GM23338 (cell line): ENCODE results near the gene TDRD1.

Experiments
- CREB1 ChIP-seq: fragments of 250-450 bp; sonication (Bioruptor Pico); IDR thresholded peaks from 2 replicates; pipeline ENCODE4 v1.5.0; 2020; ENCODE audit warnings: low read depth, mild to moderate bottlenecking, moderate library complexity
- CTCF ChIP-seq, 2 experiments: fragments of 200-600 bp in 1 of 2; sonication (generic) in 1 of 2; conservative IDR thresholded peaks; 2 replicates each; pipeline versions ENCODE4 v1.5.1 to v1.6.1; 2016 to 2017; ENCODE audit warnings: antibody characterized with exemption in 2 of 2, low read depth in 2 of 2, mild to moderate bottlenecking in 2 of 2, moderate library complexity in 1 of 2
- EZH2 ChIP-seq: fragments of 200-600 bp; sonication (generic); IDR thresholded peaks from one replicate; pipeline ENCODE4 v1.8.0; 2017; ENCODE audit warnings: antibody characterized with exemption, mild to moderate bottlenecking, low read depth; ENCODE audit not compliant: unreplicated experiment
- JUNB ChIP-seq: IDR thresholded peaks from one replicate; pipeline ENCODE4 v1.6.1; 2016; ENCODE audit warnings: antibody characterized with exemption; ENCODE audit not compliant: unreplicated experiment
- POLR2AphosphoS5 ChIP-seq: IDR thresholded peaks from 2 replicates; pipeline ENCODE4 v1.6.1; 2016; ENCODE audit warnings: antibody characterized with exemption, low read depth
- REST ChIP-seq: IDR thresholded peaks from one replicate; pipeline ENCODE4 v1.6.1; 2018; ENCODE audit warnings: antibody characterized with exemption; ENCODE audit not compliant: unreplicated experiment
- STAT1 ChIP-seq: IDR thresholded peaks from one replicate; pipeline ENCODE4 v1.6.1; 2016; ENCODE audit warnings: antibody characterized with exemption; ENCODE audit not compliant: unreplicated experiment
- ZNF114 ChIP-seq: fragments of 250-450 bp; sonication (Bioruptor Pico); IDR thresholded peaks from 2 replicates; pipeline ENCODE4 v1.5.0; 2020; ENCODE audit warnings: mild to moderate bottlenecking, moderate library complexity
- TF ChIP-seq, protein P1 (sequence below): fragments of 250-450 bp; sonication (Bioruptor Pico); IDR thresholded peaks from 2 replicates; pipeline ENCODE4 v1.5.0; 2020; ENCODE audit warnings: mild to moderate bottlenecking, moderate library complexity

- TF ChIP-seq POLR2AphosphoS5 (no peak), CTCF (conservative IDR thresholded peaks at IDR 0.05; ENCODE audit: low read depth in 2 of 2) (no peak), REST (no peak), EZH2 (no peak), ZNF114 (CRISPR knock-in tag) (no peak), JUNB (no peak), STAT1 (no peak), CREB1 (CRISPR knock-in tag) (no peak)
- TF ChIP-seq, protein P1, sequence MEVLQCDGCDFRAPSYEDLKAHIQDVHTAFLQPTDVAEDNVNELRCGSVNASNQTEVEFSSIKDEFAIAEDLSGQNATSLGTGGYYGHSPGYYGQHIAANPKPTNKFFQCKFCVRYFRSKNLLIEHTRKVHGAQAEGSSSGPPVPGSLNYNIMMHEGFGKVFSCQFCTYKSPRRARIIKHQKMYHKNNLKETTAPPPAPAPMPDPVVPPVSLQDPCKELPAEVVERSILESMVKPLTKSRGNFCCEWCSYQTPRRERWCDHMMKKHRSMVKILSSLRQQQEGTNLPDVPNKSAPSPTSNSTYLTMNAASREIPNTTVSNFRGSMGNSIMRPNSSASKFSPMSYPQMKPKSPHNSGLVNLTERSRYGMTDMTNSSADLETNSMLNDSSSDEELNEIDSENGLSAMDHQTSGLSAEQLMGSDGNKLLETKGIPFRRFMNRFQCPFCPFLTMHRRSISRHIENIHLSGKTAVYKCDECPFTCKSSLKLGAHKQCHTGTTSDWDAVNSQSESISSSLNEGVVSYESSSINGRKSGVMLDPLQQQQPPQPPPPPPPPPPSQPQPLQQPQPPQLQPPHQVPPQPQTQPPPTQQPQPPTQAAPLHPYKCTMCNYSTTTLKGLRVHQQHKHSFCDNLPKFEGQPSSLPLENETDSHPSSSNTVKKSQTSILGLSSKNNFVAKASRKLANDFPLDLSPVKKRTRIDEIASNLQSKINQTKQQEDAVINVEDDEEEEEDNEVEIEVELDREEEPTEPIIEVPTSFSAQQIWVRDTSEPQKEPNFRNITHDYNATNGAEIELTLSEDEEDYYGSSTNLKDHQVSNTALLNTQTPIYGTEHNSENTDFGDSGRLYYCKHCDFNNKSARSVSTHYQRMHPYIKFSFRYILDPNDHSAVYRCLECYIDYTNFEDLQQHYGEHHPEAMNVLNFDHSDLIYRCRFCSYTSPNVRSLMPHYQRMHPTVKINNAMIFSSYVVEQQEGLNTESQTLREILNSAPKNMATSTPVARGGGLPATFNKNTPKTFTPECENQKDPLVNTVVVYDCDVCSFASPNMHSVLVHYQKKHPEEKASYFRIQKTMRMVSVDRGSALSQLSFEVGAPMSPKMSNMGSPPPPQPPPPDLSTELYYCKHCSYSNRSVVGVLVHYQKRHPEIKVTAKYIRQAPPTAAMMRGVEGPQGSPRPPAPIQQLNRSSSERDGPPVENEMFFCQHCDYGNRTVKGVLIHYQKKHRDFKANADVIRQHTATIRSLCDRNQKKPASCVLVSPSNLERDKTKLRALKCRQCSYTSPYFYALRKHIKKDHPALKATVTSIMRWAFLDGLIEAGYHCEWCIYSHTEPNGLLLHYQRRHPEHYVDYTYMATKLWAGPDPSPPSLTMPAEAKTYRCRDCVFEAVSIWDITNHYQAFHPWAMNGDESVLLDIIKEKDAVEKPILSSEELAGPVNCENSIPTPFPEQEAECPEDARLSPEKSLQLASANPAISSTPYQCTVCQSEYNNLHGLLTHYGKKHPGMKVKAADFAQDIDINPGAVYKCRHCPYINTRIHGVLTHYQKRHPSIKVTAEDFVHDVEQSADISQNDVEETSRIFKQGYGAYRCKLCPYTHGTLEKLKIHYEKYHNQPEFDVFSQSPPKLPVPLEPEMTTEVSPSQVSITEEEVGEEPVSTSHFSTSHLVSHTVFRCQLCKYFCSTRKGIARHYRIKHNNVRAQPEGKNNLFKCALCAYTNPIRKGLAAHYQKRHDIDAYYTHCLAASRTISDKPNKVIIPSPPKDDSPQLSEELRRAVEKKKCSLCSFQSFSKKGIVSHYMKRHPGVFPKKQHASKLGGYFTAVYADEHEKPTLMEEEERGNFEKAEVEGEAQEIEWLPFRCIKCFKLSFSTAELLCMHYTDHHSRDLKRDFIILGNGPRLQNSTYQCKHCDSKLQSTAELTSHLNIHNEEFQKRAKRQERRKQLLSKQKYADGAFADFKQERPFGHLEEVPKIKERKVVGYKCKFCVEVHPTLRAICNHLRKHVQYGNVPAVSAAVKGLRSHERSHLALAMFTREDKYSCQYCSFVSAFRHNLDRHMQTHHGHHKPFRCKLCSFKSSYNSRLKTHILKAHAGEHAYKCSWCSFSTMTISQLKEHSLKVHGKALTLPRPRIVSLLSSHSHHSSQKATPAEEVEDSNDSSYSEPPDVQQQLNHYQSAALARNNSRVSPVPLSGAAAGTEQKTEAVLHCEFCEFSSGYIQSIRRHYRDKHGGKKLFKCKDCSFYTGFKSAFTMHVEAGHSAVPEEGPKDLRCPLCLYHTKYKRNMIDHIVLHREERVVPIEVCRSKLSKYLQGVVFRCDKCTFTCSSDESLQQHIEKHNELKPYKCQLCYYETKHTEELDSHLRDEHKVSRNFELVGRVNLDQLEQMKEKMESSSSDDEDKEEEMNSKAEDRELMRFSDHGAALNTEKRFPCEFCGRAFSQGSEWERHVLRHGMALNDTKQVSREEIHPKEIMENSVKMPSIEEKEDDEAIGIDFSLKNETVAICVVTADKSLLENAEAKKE (CRISPR knock-in tag), result no peak
Measured at GRCh38 chr10:114272696-114273095, 93.5 kb downstream of the TDRD1 start.
